ENCODE measurements around the gene RASSF6. TPM values are rescaled to one million over a fixed set of nuclear protein-coding genes. Genes with fewer than 3 reads are reported as not detected.

Gene RASSF6
- total and polyA plus RNA-seq, 2 donors (not counting 1 experiment from before 2014, with no cell fraction given) = 1.4 to 13.1 TPM

DNA sequence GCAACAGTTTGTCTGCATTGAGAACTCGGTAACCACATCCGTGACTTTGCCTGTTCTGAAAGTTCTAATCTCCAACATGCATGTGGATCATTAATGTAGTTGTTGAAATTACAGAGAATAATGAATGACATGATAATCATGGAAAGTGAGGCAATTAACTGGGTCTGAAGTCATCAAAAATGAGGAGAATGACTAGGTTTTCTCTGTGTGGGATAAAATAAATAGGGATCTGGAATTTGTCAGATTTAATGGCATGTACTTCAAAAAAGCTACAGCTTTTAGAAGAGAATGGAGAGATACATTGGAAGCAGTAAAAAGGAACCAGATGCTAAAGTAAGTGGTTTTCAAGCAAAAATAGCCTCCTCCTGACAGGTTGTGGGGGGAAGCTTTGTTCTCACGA lies 79.4 kb downstream of the RASSF6 start:
- H3K4me3 ChIP-seq (ENCODE audit: control extremely low read depth in 1 of 5, extremely low read depth in 1 of 5, insufficient read depth in 1 of 5, low read depth in 2 of 5, low read length in 4 of 5) = no peak overlapping the region
- H3K4me2 ChIP-seq (replicated peaks; ENCODE audit: low read depth, low read length, poor library complexity, severe bottlenecking) = no peak overlapping the region
- no peak overlapping the region for H3K27ac Mint-ChIP-seq
- H3K79me2 ChIP-seq (ENCODE audit: control insufficient read depth, insufficient read depth, low read length) = no peaks in the 10 kb centered on the region
- no peaks in the 10 kb centered on the region for H3K4me1 ChIP-seq (ENCODE audit: control insufficient read depth in 2 of 2, insufficient read depth in 2 of 2, low read length in 2 of 2)
- no peaks in the 10 kb centered on the region for H3K9me3 Mint-ChIP-seq (ENCODE audit: insufficient read depth)
- H2AFZ ChIP-seq (ENCODE audit: insufficient read depth, low read depth, low read length, poor library complexity, severe bottlenecking) = no peak overlapping the region
- ATAC-seq (ENCODE audit: low read depth) = no peak
- no peak for DNase-seq
- no peaks in the 10 kb centered on the region for H4K20me1 ChIP-seq (ENCODE audit: control insufficient read depth, insufficient read depth, low read length, poor library complexity, severe bottlenecking)
- H3K27ac ChIP-seq (ENCODE audit: low read length in 2 of 2) = no peak overlapping the region
- peaks cover 0 to 3% (median 1%) of the 10 kb centered on the region in 3 donors for H3K9me3 ChIP-seq (ENCODE audit: control extremely low read depth in 1 of 3, control insufficient read depth in 2 of 3, insufficient read depth in 1 of 3, low read length in 2 of 3)
- CTCF ChIA-PET = no interaction called here
- POLR2A ChIA-PET = no interaction called here
- H3K36me3 ChIP-seq (replicated peaks in 1 of 2; ENCODE audit: control extremely low read depth in 1 of 2, control insufficient read depth in 1 of 2, extremely low read depth in 1 of 2, insufficient read depth in 2 of 2, low read length in 1 of 2) = no peaks in the 10 kb centered on the region
- H3K4me1 Mint-ChIP-seq = no peaks in the 10 kb centered on the region
- WGBS (ENCODE audit: insufficient coverage) = 63% methylated on average over 3 of the region's 3 CpGs
- intact Hi-C loops (cut with micrococcal nuclease) = no loop called here
- no peak overlapping the region for H3K4me3 Mint-ChIP-seq
- peaks cover 18% of the 10 kb centered on the region for H3K27me3 Mint-ChIP-seq
- no peak overlapping the region for H3K9ac ChIP-seq (ENCODE audit: low read length)
- no peak for TF ChIP-seq EZH2 (IDR thresholded peaks at IDR 0.05; ENCODE audit: borderline replicate concordance, insufficient read depth, low read depth, low read length, poor library complexity, severe bottlenecking)
- TF ChIP-seq, protein P1, sequence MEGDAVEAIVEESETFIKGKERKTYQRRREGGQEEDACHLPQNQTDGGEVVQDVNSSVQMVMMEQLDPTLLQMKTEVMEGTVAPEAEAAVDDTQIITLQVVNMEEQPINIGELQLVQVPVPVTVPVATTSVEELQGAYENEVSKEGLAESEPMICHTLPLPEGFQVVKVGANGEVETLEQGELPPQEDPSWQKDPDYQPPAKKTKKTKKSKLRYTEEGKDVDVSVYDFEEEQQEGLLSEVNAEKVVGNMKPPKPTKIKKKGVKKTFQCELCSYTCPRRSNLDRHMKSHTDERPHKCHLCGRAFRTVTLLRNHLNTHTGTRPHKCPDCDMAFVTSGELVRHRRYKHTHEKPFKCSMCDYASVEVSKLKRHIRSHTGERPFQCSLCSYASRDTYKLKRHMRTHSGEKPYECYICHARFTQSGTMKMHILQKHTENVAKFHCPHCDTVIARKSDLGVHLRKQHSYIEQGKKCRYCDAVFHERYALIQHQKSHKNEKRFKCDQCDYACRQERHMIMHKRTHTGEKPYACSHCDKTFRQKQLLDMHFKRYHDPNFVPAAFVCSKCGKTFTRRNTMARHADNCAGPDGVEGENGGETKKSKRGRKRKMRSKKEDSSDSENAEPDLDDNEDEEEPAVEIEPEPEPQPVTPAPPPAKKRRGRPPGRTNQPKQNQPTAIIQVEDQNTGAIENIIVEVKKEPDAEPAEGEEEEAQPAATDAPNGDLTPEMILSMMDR (IDR thresholded peaks at IDR 0.05) = no peak
- H3K27me3 ChIP-seq (replicated peaks in 1 of 4; ENCODE audit: control extremely low read depth in 1 of 4, control insufficient read depth in 3 of 4, insufficient read depth in 4 of 4, low read length in 3 of 4) = peaks cover 0 to 3% (median 0%) of the 10 kb centered on the region in 4 experiments

DNA sequence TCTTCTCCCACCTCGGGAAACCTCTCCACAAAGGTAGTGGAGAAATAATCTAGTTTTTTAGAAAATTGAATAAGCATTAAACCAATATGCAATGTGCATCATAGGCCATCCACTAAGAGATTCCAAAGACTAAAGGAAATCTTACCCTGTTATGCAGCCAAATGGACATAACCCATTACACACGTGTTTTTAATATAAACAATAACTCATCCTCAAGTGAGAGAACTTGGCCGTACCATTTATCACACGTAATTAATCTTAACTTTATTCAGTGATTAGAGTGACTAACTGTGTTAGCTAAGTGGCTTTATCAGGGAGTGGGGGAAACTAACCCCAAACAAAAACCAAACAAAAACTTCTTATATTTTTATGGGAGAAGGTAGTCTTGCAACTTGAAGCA lies 80.8 kb downstream of the RASSF6 start:
- Histone ChIP-seq H3K9me3 (ENCODE audit: control extremely low read depth in 1 of 3, control insufficient read depth in 2 of 3, insufficient read depth in 1 of 3, low read length in 2 of 3) (peaks cover 0 to 3% (median 1%) of the 10 kb centered on the region in 3 donors), H3K9ac (ENCODE audit: low read length) (no peak overlapping the region), H4K20me1 (ENCODE audit: control insufficient read depth, insufficient read depth, low read length, poor library complexity, severe bottlenecking) (no peaks in the 10 kb centered on the region), H3K27ac (ENCODE audit: low read length in 2 of 2) (no peak overlapping the region), H3K4me2 (replicated peaks; ENCODE audit: low read depth, low read length, poor library complexity, severe bottlenecking) (no peak overlapping the region), H3K79me2 (ENCODE audit: control insufficient read depth, insufficient read depth, low read length) (no peaks in the 10 kb centered on the region), H3K4me3 (ENCODE audit: control extremely low read depth in 1 of 5, extremely low read depth in 1 of 5, insufficient read depth in 1 of 5, low read depth in 2 of 5, low read length in 4 of 5) (no peak overlapping the region), H2AFZ (ENCODE audit: insufficient read depth, low read depth, low read length, poor library complexity, severe bottlenecking) (no peak overlapping the region), H3K27me3 (replicated peaks in 1 of 4; ENCODE audit: control extremely low read depth in 1 of 4, control insufficient read depth in 3 of 4, insufficient read depth in 4 of 4, low read length in 3 of 4) (peaks cover 0 to 3% (median 0%) of the 10 kb centered on the region in 4 experiments), H3K4me1 (ENCODE audit: control insufficient read depth in 2 of 2, insufficient read depth in 2 of 2, low read length in 2 of 2) (no peaks in the 10 kb centered on the region), H3K36me3 (replicated peaks in 1 of 2; ENCODE audit: control extremely low read depth in 1 of 2, control insufficient read depth in 1 of 2, extremely low read depth in 1 of 2, insufficient read depth in 2 of 2, low read length in 1 of 2) (no peaks in the 10 kb centered on the region)
- WGBS (ENCODE audit: insufficient coverage) = no CpG with 5 or more reads among the region's 4 CpGs
- ATAC-seq (ENCODE audit: low read depth) (no peak), DNase-seq (no peak)
- Mint-ChIP-seq H3K27me3 (peaks cover 14% of the 10 kb centered on the region), H3K27ac (no peak overlapping the region), H3K4me3 (no peak overlapping the region), H3K9me3 (ENCODE audit: insufficient read depth) (no peaks in the 10 kb centered on the region), H3K4me1 (no peaks in the 10 kb centered on the region)
- intact Hi-C loops (cut with micrococcal nuclease) = no loop called here
- ChIA-PET CTCF (interaction anchor here (1.4 kb wide), 1 partner anchor 35 kb away, joined by 3 read pairs; no protein-coding TSS in a partner anchor), POLR2A (no interaction called here)
- TF ChIP-seq EZH2 (IDR thresholded peaks at IDR 0.05; ENCODE audit: borderline replicate concordance, insufficient read depth, low read depth, low read length, poor library complexity, severe bottlenecking) = no peak
- TF ChIP-seq, protein P1 (IDR thresholded peaks at IDR 0.05) = no peak

All from B cell (primary cell).